ENCODE results near the gene DMD. TPM values are rescaled to one million over a fixed set of nuclear protein-coding genes. Genes with fewer than 3 reads are reported as not detected.

Gene DMD
- total and polyA plus RNA-seq, 2 experiments from 2014 or later: 1.5 to 2.0 TPM

DNA sequence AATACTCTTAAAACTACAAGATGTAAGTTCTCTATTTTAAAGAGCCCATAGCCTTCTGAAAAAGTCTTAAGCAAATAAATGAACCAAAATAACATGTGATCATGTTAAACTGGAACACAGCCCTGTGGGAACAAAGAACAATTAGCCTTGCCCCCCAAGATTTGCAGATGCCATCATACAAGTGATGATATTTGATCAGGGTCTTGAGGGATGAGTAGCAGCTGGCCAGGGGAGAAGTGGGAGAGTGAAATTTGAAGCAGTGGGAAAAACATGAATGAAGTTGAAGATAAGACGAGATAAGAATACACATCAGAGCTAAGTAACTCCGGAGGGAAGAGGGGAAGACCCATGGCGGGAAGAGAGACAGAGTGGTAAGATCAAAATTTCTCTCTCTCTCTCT is 1689.4 kb downstream of the DMD start:
- Histone ChIP-seq H3K9me2 (ENCODE audit: insufficient read depth) (no peaks in the 10 kb centered on the region), H3F3A (ENCODE audit: insufficient read depth) (no peaks in the 10 kb centered on the region), H3K9ac (no peak overlapping the region), H3K36me3 (ENCODE audit: low read depth) (no peaks in the 10 kb centered on the region), H3K27me3 (replicated peaks; ENCODE audit: insufficient read depth) (no peaks in the 10 kb centered on the region), H3K9me3 (ENCODE audit: low read depth) (no peaks in the 10 kb centered on the region), H3K4me3 (no peak overlapping the region), H3K27ac (no peak overlapping the region), H2AFZ (no peak overlapping the region), H3K4me1 (ENCODE audit: insufficient read depth) (no peaks in the 10 kb centered on the region), H3K79me2 (ENCODE audit: insufficient read depth) (no peaks in the 10 kb centered on the region), H3K4me2 (ENCODE audit: unreplicated experiment) (no peak overlapping the region), H4K20me1 (ENCODE audit: insufficient read depth) (no peaks in the 10 kb centered on the region)
- WGBS, 2 experiments (ENCODE audit: low coverage in 1 of 2, low lambda C conversion rate in 2 of 2, missing lambda C conversion rate in 2 of 2): 50% methylated on average over 3 of the region's 3 CpGs; no CpG with 5 or more reads in 1 of the 2 experiments
- DNase-seq: no peak
- in situ Hi-C loops (cut with MboI): no loop called here
- TF ChIP-seq EZH2 (IDR thresholded peaks at IDR 0.05; ENCODE audit: insufficient read depth, poor library complexity, severe bottlenecking) (no peak), EZH2phosphoT487 (IDR thresholded peaks at IDR 0.05; ENCODE audit: insufficient read depth, low read depth) (no peak)

DNA sequence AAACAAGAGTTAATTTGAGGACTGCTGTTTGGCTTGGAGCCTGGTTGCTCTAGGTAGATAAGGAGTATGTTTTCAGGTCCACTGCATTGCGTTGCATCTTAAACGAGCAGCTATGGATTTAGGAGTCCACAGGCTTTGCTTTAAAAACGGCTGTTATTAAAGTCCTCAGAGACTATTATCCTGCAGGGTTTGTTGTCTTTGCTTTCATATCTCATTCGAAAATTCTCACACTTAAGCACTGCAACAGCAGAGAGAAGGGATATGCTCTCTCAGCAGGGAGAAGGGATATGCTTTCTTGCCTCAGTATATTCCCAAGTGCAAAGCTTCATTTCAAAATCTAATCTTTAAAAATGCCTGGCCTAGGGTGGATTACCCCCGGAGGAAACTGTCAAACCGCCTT is 1694.8 kb downstream of the DMD start:
- H3K36me3 ChIP-seq (ENCODE audit: low read depth): no peaks in the 10 kb centered on the region
- no peaks in the 10 kb centered on the region for H3K9me3 ChIP-seq (ENCODE audit: low read depth)
- no peaks in the 10 kb centered on the region for H3F3A ChIP-seq (ENCODE audit: insufficient read depth)
- H3K4me1 ChIP-seq (ENCODE audit: insufficient read depth): no peaks in the 10 kb centered on the region
- no peak for TF ChIP-seq EZH2 (IDR thresholded peaks at IDR 0.05; ENCODE audit: insufficient read depth, poor library complexity, severe bottlenecking)
- TF ChIP-seq EZH2phosphoT487 (IDR thresholded peaks at IDR 0.05; ENCODE audit: insufficient read depth, low read depth): no peak
- in situ Hi-C loops (cut with MboI): no loop called here
- no peaks in the 10 kb centered on the region for H3K79me2 ChIP-seq (ENCODE audit: insufficient read depth)
- H3K4me2 ChIP-seq (ENCODE audit: unreplicated experiment): no peak overlapping the region
- no peaks in the 10 kb centered on the region for H3K27me3 ChIP-seq (replicated peaks; ENCODE audit: insufficient read depth)
- H3K9ac ChIP-seq: no peak overlapping the region
- H3K4me3 ChIP-seq: no peak overlapping the region
- H3K27ac ChIP-seq: no peak overlapping the region
- no peak for DNase-seq
- H4K20me1 ChIP-seq (ENCODE audit: insufficient read depth): no peaks in the 10 kb centered on the region
- no peak overlapping the region for H2AFZ ChIP-seq
- H3K9me2 ChIP-seq (ENCODE audit: insufficient read depth): no peaks in the 10 kb centered on the region
- 62 to 70% methylated on average over 6 of the region's 6 CpGs for WGBS, 2 experiments (ENCODE audit: low coverage in 1 of 2, low lambda C conversion rate in 2 of 2, missing lambda C conversion rate in 2 of 2)

DNA sequence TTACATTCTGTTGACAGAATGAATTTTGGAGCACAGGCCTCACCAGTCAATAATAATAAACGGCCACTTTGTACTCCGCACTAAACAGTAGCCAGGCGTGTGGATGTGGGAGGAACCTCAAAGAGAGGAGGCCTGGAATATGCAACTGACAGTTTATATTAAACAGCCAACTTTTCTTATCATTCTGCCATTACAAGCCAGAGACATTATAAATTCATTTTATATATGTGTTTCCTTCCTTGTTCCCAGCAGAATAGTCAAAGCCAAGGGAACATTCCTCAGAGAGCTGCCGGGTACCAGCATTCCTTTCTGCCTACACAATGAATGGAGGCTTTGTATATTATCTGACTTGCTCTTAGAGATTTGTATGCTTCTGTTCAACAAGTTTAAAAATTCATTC is 1703.0 kb downstream of the DMD start:
- Histone ChIP-seq H3K9me2 (ENCODE audit: insufficient read depth) (no peaks in the 10 kb centered on the region), H3K27me3 (replicated peaks; ENCODE audit: insufficient read depth) (no peaks in the 10 kb centered on the region), H3K9ac (no peak overlapping the region), H3K9me3 (ENCODE audit: low read depth) (no peaks in the 10 kb centered on the region), H3K4me3 (no peak overlapping the region), H3K79me2 (ENCODE audit: insufficient read depth) (no peaks in the 10 kb centered on the region), H3K4me1 (ENCODE audit: insufficient read depth) (peaks cover 10% of the 10 kb centered on the region), H3K27ac (no peak overlapping the region), H3K36me3 (ENCODE audit: low read depth) (no peaks in the 10 kb centered on the region), H2AFZ (peak overlapping the region; percentile 47), H3F3A (ENCODE audit: insufficient read depth) (0 out of 2 replicates have a peak, but pooled peaks cover 5% of the 10 kb centered on the region), H4K20me1 (ENCODE audit: insufficient read depth) (no peaks in the 10 kb centered on the region), H3K4me2 (ENCODE audit: unreplicated experiment) (no peak overlapping the region)
- peak; percentile 49 for DNase-seq
- no peak for TF ChIP-seq EZH2phosphoT487 (IDR thresholded peaks at IDR 0.05; ENCODE audit: insufficient read depth, low read depth)
- TF ChIP-seq EZH2 (IDR thresholded peaks at IDR 0.05; ENCODE audit: insufficient read depth, poor library complexity, severe bottlenecking): no peak
- 41 to 42% methylated on average over 4 of the region's 4 CpGs for WGBS, 2 experiments (ENCODE audit: low coverage in 1 of 2, low lambda C conversion rate in 2 of 2, missing lambda C conversion rate in 2 of 2)
- in situ Hi-C loops (cut with MboI): no loop called here

DNA sequence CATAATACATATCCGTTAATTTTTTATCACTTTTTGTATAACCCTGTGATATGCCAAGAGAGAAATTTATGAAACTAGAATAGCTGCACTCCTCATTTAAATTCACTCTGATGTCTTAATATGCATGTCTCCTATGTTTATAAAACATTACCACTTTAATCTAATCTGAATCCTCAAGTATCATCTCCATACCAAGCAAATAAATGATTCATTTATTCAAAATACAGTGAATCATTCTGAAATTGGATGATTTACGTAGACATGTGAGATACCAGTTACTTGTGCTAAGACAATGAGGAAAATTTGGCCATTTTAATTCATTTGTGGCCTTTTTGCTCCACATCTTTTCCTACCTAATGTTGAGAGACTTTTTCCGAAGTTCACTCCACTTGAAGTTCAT is 1704.4 kb downstream of the DMD start:
- H3K4me3 ChIP-seq: no peak overlapping the region
- no peaks in the 10 kb centered on the region for H3K27me3 ChIP-seq (replicated peaks; ENCODE audit: insufficient read depth)
- 87 to 90% methylated on average over 3 of the region's 3 CpGs for WGBS, 2 experiments (ENCODE audit: low coverage in 1 of 2, low lambda C conversion rate in 2 of 2, missing lambda C conversion rate in 2 of 2)
- no peak for DNase-seq
- H3K9me2 ChIP-seq (ENCODE audit: insufficient read depth): no peaks in the 10 kb centered on the region
- H3K4me1 ChIP-seq (ENCODE audit: insufficient read depth): peaks cover 10% of the 10 kb centered on the region
- no peak overlapping the region for H2AFZ ChIP-seq
- H3K9me3 ChIP-seq (ENCODE audit: low read depth): no peaks in the 10 kb centered on the region
- H3K9ac ChIP-seq: no peak overlapping the region
- TF ChIP-seq EZH2 (IDR thresholded peaks at IDR 0.05; ENCODE audit: insufficient read depth, poor library complexity, severe bottlenecking) (no peak), EZH2phosphoT487 (IDR thresholded peaks at IDR 0.05; ENCODE audit: insufficient read depth, low read depth) (no peak)
- no peak overlapping the region for H3K4me2 ChIP-seq (ENCODE audit: unreplicated experiment)
- no peaks in the 10 kb centered on the region for H4K20me1 ChIP-seq (ENCODE audit: insufficient read depth)
- in situ Hi-C loops (cut with MboI): no loop called here
- H3K79me2 ChIP-seq (ENCODE audit: insufficient read depth): no peaks in the 10 kb centered on the region
- no peaks in the 10 kb centered on the region for H3K36me3 ChIP-seq (ENCODE audit: low read depth)
- H3F3A ChIP-seq (ENCODE audit: insufficient read depth): 0 out of 2 replicates have a peak, but pooled peaks cover 5% of the 10 kb centered on the region
- no peak overlapping the region for H3K27ac ChIP-seq

DNA sequence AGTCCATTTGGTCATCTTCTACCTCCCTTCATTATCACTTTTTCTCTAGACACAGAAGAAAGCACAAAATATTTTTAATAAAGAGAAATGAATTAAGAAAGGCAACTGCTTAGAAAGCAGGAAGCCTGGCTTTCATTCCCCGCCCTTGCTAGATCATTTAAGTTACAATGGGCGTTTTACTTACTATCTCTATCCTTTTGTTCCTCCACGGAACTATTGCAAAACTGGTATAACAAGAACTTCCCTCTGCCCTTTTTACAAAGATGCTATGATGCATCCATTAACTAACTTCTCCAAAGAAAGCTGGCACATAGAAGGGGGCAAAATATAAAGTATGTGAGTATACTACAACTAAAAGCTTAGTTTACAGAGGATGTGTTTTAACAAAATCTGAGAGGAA is 1705.0 kb downstream of the DMD start:
- H3K9me3 ChIP-seq (ENCODE audit: low read depth): no peaks in the 10 kb centered on the region
- 0 out of 2 replicates have a peak, but pooled peaks cover 5% of the 10 kb centered on the region for H3F3A ChIP-seq (ENCODE audit: insufficient read depth)
- in situ Hi-C loops (cut with MboI): no loop called here
- H3K79me2 ChIP-seq (ENCODE audit: insufficient read depth): no peaks in the 10 kb centered on the region
- peaks cover 10% of the 10 kb centered on the region for H3K4me1 ChIP-seq (ENCODE audit: insufficient read depth)
- no peak overlapping the region for H3K4me3 ChIP-seq
- H2AFZ ChIP-seq: no peak overlapping the region
- no peaks in the 10 kb centered on the region for H3K27me3 ChIP-seq (replicated peaks; ENCODE audit: insufficient read depth)
- no peaks in the 10 kb centered on the region for H3K36me3 ChIP-seq (ENCODE audit: low read depth)
- no peak overlapping the region for H3K9ac ChIP-seq
- DNase-seq: no peak
- H4K20me1 ChIP-seq (ENCODE audit: insufficient read depth): no peaks in the 10 kb centered on the region
- H3K27ac ChIP-seq: no peak overlapping the region
- TF ChIP-seq EZH2phosphoT487 (IDR thresholded peaks at IDR 0.05; ENCODE audit: insufficient read depth, low read depth) (no peak), EZH2 (IDR thresholded peaks at IDR 0.05; ENCODE audit: insufficient read depth, poor library complexity, severe bottlenecking) (no peak)
- 46 to 55% methylated on average over 3 of the region's 3 CpGs for WGBS, 2 experiments (ENCODE audit: low coverage in 1 of 2, low lambda C conversion rate in 2 of 2, missing lambda C conversion rate in 2 of 2)
- H3K9me2 ChIP-seq (ENCODE audit: insufficient read depth): no peaks in the 10 kb centered on the region
- H3K4me2 ChIP-seq (ENCODE audit: unreplicated experiment): no peak overlapping the region

Data from GM23248 (cell line).